HG03103 (cell line): Measurements from ENCODE around the gene HBS1L.
A peak's percentile ranks its signal among the peaks of the same experiment; 100 is the strongest.

Experiments used
- ATAC-seq: cut with Tn5 transposase; IDR thresholded peaks from one replicate; pipeline ENCODE4 v1.9.1; 2021; ENCODE audit warnings: low read depth; ENCODE audit not compliant: unreplicated experiment

HBS1L gene

DNA sequence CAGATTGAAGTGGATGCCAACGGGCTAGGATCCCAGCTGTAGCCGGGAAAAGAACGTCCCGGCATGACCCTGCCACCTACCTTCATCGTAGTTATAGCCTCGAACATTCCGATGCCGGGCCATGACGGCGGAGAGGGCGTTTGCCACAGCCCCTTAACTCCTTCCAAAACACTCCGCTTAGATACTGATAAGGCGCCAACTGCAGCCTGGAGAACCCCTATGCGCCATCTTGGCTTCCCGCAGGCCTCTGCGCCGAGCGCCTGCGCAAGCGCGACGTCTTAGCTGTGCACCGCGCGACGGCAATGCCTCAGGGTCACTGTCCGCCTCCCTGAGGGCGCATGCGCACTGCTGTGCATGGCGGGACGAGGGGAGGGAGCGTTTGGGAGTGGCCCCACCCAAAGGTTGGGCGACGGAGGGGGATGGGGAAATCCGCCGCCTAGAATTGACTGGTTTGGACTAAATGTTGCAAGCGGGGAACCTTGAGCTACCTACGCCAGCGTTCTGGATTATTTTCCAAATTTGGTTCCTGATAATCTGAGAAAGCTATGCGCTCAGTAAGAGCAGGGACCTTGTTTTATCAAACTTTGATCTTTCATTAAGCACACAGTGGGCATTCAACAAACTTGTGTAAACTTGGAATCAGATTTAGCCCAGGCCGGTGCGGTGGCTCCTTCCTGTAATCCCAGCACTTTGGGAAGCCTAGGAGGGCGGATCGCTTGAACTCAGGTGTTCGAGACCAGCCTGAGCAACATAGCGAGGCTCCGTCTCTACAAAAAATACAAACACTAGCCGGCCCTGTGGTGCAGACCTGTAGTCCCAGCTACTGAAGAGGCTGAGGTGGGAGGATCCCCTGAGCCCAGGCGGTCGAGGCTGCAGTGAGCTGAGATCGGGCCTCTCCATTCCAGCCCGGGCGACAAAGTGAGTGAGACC, at the start of gene HBS1L:
HBS1L (minus strand) TSS at position 254 of the 930 bp plus-strand sequence; CDS start at position 123, 131 bp downstream.
- peak; percentile 98 for ATAC-seq

DNA sequence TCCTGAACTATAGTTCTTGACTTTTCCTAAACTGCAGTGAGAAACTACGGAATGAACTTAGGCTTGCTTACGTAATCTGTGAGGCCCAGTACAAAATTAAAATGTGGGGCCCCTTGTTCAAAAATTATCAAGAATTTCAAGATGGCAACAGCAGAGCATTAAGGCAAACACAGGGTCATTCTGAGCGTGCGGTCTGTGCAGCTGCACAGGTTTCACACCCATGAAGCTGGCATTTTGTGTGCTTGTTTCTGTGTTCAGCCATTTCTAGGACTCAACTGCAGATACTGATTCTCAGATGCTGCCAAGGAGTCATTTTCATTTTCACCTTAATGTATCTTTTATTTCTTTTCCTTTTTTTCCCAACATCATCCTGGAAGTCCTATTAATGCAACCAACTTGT, 49.6 kb upstream of the HBS1L start:
- no peak for ATAC-seq

DNA sequence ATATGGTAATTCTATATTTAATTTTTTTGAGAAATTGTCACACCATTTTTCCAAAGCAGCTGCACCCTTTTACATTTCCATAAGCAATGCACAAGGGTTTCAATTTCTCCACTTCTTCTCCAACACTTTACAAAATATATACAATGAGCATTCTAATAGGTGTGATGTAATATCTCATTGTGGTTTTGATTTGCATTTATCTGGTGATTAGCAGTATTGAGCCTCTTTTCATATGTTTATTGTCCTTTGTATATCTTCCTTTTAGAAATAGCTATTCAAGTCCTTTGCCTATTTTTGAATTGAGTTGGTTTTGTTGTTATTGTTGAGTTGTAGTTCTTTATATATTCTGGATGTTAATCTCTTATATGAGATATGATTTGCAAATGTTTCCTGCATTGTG, 47.6 kb upstream of the HBS1L start:
- ATAC-seq: no peak

DNA sequence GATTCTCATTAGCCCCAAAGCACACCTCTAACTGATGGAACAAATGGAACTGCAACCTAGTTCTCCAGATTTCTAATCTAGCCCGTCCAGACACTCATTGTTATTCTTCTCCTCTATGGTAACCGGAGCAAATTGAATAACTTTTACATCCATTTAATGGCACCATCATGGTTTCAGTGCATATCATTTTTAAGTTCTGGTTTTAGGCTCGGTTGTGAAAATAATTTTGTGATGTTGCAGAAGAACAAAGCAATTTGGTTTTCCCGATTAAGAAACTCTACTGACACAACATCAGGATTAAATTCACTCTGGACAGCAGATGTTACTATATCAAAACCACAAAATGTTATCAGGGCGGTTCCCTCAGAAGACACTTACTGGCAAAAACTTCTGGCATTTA, 42.5 kb upstream of the HBS1L start:
- no peak for ATAC-seq

DNA sequence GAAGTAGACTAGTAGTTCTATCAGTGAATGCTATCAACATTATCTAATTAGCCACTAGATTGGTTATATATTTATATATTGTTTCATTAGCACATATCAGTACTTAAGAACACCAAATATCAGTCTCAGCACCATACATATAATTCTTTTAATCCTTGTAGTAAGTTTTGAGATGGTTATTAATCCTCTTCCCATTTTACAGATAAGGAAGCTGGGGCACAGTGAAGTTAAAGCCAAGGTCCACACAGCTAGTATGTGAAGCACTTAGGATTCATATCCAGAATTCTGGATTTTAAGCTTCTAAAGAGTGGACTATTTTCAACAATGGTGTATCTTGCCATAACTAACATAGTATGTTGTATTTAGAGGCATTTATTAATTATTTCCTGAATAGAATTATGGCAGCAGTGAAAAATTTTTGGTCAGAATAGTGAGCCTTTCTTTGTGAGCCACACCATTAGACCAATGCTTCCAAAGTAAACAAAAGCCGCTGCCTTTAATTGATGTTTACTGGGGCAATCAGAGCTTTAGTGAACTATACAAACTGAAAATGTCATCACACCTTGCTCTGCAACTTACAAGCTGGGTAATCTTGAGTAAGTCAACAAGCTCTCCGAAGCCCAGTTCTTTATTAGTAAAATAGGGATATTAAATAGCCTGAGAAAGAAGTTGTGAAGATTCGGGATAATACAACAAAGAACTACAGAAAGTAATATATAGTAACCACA, 41.9 kb upstream of the HBS1L start:
- no peak for ATAC-seq

DNA sequence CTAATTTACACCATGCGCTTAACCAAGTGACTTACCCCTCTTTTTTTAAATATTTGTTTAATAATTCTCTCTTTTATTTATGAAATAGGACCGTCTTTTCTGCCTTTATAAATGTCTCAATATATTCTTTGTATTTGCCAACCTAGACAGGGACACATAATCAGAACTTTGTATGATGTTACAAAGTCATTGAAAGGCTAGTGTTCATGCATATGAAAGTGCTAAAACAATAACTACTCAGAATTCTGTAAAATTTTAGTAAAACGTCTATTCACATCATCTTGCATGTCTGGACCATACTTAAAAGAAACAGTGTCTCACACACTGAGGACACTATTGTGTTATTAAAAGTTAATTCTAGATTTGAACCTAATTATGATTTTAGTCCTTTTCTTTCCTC, 41.1 kb upstream of the HBS1L start:
- ATAC-seq: no peak

DNA sequence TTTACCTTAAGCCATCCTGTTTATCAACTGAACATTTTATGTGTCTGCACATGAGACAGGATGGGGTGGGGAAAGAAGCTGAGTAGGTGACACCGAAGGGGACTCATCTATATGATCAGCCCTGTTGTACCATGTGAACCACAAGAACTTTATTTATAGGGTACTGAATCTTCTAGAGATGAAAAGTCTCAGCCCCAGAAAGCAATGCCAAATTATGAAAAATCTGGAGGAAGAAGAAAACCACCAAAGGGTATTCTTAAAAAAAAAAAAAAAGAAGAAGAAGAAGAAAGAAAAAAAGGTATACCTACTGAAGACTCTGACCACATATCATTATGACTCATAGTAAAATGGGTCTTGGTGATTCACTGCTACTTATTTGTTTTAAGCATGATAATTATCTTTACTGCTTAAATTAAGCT, 39.8 kb upstream of the HBS1L start:
- ATAC-seq: no peak

DNA sequence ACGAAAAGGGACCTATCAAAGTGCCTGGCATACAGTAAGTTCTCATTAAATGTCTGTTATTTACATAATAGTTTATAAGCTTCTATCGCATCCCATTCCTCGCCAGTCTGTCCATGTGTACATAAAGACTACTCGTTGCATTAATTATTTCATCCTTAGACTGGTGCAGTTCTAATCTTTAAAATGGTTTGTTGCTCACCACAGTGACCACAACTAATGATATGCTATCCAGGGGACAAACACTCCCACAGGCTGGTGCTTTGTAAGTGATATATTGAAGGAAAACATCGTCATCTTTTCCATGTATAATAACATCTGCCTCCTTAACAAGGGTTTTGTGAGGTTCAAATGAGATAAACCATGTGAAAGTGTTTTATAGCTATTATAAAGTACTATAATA, 39.0 kb upstream of the HBS1L start:
- no peak for ATAC-seq

DNA sequence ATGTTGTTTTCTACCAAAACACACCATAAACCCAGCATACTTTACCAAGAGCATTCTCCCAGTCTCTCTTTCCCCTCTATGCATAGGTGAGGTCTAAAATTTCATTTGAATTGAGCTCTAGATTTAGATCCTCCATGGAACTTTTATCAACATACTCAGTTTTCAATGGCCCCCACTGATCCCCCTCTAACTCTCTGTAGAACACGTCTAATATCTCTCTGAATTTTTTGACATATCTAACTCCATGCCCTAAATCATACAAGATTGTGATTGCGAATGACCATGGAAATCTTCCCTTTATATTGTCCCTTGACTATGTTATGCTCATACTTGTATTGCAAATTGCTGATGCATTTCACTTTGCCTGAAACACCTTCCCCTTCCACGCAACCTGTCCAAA, 38.1 kb upstream of the HBS1L start:
- ATAC-seq: no peak

DNA sequence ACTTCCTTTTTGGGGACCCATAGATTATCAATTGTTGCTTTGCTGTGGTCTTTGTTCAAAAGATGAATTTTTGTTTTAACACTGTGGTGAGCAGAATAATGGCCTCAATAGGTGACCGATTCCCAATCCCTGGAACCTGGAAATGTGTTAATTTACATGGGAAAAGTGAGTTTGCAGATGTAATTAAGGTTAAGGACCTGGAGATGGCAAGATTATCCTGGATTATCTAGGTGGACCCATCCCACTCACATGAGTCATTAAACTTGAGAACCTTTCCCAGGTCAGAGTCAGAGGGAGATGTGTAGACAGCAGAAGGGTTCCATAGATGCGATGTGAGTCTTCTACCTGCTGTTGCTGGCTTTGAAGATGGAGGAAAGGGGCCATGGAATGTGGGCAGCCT, 36.2 kb upstream of the HBS1L start:
- no peak for ATAC-seq

DNA sequence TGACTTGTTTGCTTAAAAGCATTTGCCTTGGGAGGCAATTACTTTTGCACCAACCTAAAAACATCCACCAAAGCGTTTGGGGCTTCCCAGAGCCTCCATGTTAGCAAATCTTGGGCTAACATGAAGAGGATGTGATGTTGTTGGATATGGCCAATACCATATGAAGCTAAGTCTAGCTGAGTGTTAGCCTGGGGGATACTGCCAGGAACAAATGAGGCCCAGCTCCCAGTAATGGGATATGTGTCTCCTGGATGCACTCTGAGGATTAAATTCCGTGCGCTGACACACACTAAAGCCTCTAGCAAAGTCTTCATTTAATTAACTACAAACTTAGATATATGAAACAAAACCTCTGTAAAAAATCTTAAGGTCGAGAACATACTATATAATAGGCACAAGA, 35.3 kb upstream of the HBS1L start:
- no peak for ATAC-seq

DNA sequence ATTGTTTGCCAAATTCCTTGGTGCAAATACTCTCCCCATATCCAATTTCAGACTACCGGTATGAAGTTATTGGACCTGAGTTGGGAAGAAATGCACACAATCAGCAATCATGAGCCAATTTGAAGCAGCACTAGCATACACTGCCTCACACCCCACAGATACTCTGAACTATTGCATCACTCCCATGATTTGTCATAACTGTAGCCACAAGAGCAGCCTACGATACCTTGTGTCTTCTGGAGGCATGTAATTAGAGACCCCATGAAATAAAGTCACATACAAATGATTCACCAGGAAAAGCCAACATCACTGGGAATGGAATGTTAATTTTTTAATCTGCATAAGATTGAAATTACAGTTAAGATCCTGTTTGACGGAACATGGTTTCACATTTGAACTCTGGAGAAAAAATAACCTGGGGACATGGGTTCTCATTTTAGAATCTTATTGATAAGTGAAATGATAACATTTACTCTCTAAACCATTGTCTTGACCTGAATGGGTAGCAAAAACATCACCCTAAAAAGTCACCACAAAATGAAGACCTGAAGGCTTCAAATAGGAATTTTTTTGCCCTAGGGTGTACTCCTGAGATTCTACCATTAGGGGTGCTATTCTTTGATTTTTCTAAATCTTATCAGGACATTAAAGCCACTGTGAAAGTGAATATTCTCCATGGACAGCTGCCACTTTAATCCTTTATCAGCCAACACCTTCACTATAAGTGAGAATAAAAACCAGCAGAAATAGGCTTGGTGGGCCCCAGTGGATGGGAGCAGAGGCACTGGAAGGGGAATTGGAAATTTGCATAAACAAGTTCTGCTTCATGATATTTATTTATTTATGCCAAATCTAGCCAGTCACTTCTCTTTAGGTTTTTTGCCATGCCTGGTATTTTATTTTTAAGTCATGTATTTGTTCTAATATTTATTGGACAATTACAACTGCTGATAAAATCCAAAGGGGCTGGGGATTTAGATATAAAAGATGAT, 34.5 kb upstream of the HBS1L start:
- peak; percentile 64 for ATAC-seq

DNA sequence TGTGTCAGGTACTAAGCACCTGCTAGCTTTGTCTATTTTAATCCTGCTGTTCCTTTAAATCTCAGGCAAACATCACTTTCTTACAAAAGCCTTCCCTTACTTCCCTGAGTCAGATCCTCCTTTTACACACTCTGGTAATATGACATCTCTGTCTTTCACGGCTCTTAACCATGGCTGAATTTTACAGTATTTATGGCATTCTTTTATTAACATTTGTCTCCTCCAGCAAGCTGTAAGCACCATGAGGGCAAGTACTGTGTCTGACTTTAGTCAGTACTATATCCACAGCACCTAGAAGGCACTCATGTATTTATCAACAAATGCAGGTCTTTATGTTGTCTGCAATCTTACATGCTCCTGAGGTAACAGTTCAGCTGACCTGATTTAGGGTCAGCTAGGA, 33.7 kb upstream of the HBS1L start:
- ATAC-seq: no peak

DNA sequence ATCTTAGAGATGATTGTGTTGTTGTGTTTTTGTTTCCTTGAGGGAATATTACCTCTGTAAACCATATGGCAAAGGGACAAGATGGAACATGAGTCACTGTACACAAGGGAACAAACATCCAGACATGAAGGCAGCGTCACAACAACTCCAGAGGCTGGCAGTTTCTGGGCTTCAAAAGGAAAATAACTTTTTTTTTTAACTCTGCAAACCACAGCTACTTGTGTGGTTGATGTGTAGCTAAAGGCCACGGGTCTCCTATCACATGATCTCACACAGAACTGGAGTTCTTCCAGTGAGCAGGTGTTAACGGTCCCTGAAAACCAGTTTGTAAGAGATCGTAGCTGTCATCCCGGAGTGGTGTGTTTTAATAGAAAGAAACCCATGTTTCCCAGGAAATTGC, 33.2 kb upstream of the HBS1L start:
- ATAC-seq: no peak

DNA sequence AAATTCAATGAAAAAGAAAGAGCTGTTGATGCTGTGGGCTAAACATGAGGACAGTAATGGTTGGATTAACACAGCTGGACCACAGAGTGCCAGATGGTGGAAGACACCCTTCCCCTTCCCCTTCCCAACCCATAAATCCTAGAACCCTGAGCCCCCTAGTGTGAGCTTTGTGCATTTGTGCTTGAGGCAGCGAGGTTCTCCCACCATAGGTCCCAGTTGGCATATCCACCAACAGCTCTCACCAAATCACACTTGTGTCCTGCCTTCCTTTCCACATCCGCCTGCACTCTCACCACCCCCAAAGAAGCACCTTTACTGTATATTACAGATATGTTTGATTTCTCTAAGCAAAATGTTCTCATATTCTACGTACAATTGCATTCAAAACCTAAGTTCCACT, 32.8 kb upstream of the HBS1L start:
- ATAC-seq: no peak

DNA sequence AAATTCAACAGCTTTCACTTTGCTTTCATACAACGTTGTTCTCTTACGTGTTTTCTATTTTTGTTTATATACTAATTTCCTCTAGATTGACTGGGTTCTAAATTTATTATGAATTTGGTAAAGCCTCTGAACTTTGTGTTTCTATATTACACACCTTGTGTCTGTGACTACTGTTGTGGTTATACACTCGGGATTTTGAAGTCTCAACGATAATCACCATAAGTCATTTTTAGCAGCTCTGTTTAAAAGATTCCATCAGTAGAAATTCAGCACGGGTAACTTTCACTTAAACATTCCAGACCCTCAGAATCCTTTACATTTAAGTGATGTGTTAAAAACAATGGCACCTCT, 31.8 kb upstream of the HBS1L start:
- ATAC-seq: no peak

DNA sequence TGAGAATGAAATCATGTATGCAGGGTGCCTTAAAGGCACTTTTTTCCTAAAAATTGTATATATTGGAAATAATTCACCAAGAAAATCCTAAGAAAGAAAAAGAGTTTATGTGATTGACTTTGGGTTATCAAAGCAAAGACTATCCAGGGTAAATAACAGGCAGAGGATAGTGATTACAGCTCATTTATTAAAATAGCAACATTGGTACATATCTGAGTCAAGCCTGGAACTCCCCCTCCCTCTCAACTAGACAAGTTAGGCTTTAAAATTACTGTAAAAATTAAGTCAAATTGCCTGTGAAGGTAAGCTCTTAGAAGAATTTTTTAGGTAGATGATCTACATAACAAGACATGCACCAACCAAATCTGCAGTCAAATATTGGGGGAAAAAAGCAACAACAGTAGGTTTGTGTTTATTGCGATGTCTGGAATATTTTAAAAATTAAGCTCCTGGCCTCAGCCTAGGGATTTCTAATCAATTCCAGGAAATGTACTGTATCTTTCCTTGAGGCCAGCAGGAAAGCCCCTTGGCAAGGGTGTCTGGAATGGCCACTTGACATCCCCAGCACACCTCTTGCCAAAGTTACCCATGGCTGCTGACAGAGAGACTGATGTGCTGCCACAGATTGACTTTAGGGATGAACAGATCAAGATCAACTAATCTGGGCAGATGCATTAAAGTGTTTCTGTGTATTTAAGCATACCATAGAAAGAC, 31.2 kb upstream of the HBS1L start:
- no peak for ATAC-seq

DNA sequence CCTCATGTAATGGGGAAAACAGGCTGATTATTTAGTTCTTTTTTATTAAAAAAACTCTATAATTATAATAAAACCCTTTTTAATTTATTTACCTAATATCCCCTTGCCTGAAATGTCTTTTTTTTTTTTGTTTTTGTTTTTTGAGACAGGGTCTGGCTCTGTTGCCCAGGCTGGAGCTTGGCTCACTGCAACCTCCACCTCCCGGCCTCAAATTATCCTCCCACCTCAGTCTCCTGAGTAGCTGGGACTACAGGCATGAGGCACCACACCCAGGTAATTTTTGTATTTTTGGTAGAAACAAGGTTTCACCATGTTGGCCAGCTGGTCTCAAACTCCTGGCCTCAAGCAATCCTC, 30.3 kb upstream of the HBS1L start:
- ATAC-seq: no peak

DNA sequence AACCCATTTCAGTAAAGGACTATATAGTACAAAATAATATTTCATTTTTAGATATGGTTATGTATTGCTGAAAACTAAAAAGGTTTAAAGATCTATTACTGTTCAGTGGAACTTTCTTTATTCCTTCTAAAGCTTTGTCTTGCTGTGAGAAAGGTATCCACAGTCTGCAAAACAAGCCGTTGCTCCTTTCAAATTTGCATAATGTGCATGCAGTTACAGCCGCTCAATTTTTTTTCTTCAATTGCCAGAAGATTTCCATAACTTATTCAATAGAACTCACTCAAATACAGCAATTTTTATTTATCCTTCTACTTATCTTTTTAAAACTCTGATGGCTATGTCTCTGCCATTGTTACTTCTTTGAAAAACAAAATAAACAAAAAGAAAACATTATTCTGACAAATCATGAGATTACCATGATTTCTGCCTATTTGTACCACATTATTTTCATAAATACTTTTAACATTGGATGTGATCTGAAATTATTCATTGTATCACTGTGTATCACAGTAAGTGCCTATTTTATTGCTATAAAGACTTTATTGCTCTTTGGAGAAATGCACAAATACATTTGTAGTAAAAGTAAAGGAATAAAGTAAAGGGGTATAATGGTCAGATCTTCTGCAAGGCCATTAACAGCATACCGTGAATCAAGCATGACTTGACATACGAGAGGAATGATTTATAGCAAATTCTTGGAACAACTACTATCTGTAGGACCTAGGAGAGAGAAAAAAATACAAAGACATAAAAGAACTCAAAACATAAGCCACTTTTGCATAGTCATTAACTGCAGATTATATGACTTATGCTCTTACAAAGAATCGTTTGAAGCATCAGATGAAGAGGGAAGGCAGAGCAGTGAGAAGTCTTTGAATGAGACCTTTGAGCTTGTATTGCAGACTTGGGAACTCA, 29.6 kb upstream of the HBS1L start:
- no peak for ATAC-seq
